ENCODE measurements around the gene LRBA. TPM values are rescaled to one million over a fixed set of nuclear protein-coding genes. Genes with fewer than 3 reads are reported as not detected.

The LRBA gene
- total and polyA plus RNA-seq, 9 donors = 9.7 to 49.2 (median 30.4) TPM

- Histone ChIP-seq H3K27ac (no peak overlapping the region), H3K36me3 (no peaks in the 10 kb centered on the region), H3K9me3 (no peaks in the 10 kb centered on the region), H3K4me1 (ENCODE audit: insufficient read depth) (no peaks in the 10 kb centered on the region), H3K4me3 (no peak overlapping the region), H3K27me3 (no peaks in the 10 kb centered on the region)
- no peak for TF ChIP-seq POLR2A (IDR thresholded peaks at IDR 0.05)
- TF ChIP-seq CTCF (IDR thresholded peaks at IDR 0.05) = no peak
- no peak for TF ChIP-seq EP300 (IDR thresholded peaks at IDR 0.05)
- DNase-seq = no peak
- intact Hi-C loops (cut with DNase I) = no loop called here
Measured at GRCh38 chr4:150816491-150816890, 198.6 kb downstream of the LRBA start.

- H3K9me3 ChIP-seq = no peaks in the 10 kb centered on the region
- WGBS, 3 donors = 93 to 95% (median 94%) methylated on average over 1 of the region's 1 CpG
- TF ChIP-seq CTCF (IDR thresholded peaks at IDR 0.05) = no peak
- TF ChIP-seq EP300 (IDR thresholded peaks at IDR 0.05) = no peak
- TF ChIP-seq POLR2A (IDR thresholded peaks at IDR 0.05) = no peak
- H3K4me3 ChIP-seq = no peak overlapping the region
- H3K36me3 ChIP-seq = no peaks in the 10 kb centered on the region
- no peaks in the 10 kb centered on the region for H3K4me1 ChIP-seq (ENCODE audit: insufficient read depth)
- intact Hi-C loops (cut with DNase I) = no loop called here
- no peaks in the 10 kb centered on the region for H3K27me3 ChIP-seq
- no peak overlapping the region for H3K27ac ChIP-seq
- DNase-seq = no peak
Measured at GRCh38 chr4:150814873-150815272, 200.2 kb downstream of the LRBA start.

- TF ChIP-seq POLR2A (IDR thresholded peaks at IDR 0.05) = no peak
- TF ChIP-seq EP300 (IDR thresholded peaks at IDR 0.05) = no peak
- TF ChIP-seq CTCF (IDR thresholded peaks at IDR 0.05) = no peak
- H3K27me3 ChIP-seq = no peaks in the 10 kb centered on the region
- DNase-seq = no peak
Measured at GRCh38 chr4:150805183-150806025, 209.7 kb downstream of the LRBA start.

DNA sequence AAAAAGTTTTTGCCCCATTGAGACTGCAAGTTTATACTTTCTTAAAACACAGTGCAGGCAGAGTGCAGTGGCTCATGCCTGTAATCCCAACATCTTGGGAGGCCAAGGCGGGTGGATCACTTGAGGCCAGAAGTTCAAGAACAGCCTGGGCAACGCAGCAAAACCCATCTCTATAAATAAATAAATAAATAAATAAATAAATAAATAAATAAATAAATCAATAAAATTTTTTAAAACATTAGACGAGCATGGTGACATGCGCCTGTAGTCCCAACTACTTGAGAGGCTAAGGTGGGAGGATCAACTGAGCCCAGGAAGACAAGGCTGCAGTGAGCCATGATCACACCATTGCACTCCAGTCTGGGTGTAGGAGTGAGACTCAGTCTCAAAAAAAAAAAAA is 213.3 kb downstream of the LRBA start:
- WGBS, 3 donors = 96 to 98% (median 97%) methylated on average over 4 of the region's 4 CpGs
- Histone ChIP-seq H3K4me3 (no peak overlapping the region), H3K9me3 (no peaks in the 10 kb centered on the region), H3K27me3 (no peaks in the 10 kb centered on the region), H3K36me3 (no peaks in the 10 kb centered on the region), H3K27ac (no peak overlapping the region), H3K4me1 (ENCODE audit: insufficient read depth) (no peaks in the 10 kb centered on the region)
- TF ChIP-seq POLR2A (IDR thresholded peaks at IDR 0.05) = no peak
- no peak for TF ChIP-seq EP300 (IDR thresholded peaks at IDR 0.05)
- TF ChIP-seq CTCF (IDR thresholded peaks at IDR 0.05) = no peak
- intact Hi-C loops (cut with DNase I) = no loop called here
- no peak for DNase-seq

More at GRCh38 chr4:150805183-150806025, 209.7 kb downstream of the LRBA start:
- Histone ChIP-seq H3K36me3 (no peaks in the 10 kb centered on the region), H3K9me3 (no peaks in the 10 kb centered on the region), H3K27ac (no peak overlapping the region), H3K4me3 (no peak overlapping the region), H3K4me1 (ENCODE audit: insufficient read depth) (no peaks in the 10 kb centered on the region)
- 94 to 96% (median 95%) methylated on average over 3 of the region's 3 CpGs for WGBS, 3 donors
- intact Hi-C loops (cut with DNase I) = no loop called here

Data from ovary (tissue), 9 donors.